HG03095 (cell line): Measurements from ENCODE around the gene TNS3.

Experiments
- ATAC-seq: cut with Tn5 transposase; IDR thresholded peaks from one replicate; pipeline ENCODE4 v1.9.1; 2021; ENCODE audit warnings: moderate library complexity; ENCODE audit not compliant: unreplicated experiment

Gene TNS3

GRCh38 chr7:47568547-47568946 lies 13.4 kb downstream of the TNS3 start:
- no peak for ATAC-seq

- ATAC-seq, result no peak
Observed at GRCh38 chr7:47568056-47568455, 13.9 kb downstream of the TNS3 start.

DNA sequence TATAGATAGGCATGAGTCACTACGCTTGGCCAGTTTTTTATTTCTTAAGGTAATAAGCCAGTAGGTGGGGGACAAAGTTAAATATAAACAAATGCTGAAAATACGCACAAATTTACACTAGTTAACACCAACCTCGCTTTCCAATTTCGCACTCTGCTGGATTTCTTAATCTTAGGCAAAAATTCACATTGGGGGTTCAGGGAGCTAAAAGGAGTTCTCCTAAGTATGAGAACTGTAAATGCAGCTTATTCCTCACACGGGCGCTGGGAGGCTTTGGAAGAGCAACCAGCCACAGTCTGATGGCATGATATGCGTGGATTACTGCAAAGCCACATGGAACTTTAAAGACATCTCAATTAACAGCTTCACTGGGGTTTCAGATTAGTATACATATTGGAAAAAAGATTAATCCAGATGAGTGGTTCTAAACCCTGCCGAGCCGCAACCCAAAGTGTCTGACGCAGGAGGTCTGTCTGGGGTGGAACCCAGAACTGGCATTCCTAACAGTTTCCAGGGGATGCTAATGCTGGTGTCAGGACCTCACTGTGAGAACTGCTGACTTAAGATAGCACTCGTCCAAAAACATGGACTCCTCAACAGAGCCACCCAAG lies 16.2 kb downstream of the TNS3 start:
- ATAC-seq, result no peak

DNA sequence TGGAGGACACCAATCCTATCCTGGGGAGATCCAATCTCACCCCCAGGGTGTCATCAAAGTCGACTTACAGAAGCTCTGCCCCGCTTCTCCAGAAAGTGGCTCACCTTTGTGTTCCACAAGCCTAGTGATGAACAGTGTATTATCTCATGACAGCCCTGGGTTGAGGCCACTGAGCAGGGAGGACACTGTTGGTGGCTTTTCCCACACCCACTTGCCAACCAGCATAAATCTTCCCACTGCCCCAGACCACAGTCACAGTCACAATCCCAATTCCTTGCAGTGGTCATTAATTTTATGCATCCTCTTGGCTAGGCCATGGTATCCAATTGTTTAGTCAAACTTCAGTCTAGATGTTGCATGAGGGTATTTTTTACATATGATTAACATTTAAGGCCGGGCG lies 18.4 kb downstream of the TNS3 start:
- ATAC-seq, result no peak

DNA sequence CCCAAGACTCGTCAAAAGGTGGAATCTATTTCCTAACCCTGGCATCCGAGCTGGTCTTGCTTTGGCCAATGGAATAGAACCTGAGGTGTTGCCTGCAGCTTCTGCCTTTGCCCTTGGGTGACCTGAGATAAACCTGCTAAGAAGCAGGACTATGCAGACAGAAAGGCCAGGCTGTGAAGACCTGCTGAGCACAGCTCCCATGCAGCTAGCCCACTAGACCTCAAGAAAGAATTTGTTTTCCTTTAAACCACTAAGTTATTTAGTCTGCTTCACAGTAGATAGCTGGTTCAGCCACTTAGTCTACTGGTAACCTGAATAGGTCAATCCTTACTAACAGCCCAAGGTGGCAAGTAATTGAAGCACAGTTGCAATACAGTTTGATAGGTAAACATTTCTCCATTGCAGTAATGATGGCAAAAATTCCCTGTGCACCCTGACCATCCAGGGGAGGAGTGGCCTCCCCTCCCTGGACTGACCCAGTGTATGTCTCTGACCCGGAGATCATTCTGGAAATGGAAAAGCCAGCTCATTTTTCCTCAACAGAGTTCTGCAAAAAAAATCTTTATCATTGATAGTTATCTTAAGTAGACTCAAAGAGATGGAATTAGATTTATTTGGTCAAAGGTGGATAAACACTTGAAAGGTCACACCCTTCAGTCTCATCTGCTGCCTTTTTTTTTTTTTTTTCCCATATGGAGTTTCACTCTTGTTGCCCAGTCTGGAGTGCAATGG lies 20.0 kb downstream of the TNS3 start:
- no peak for ATAC-seq

DNA sequence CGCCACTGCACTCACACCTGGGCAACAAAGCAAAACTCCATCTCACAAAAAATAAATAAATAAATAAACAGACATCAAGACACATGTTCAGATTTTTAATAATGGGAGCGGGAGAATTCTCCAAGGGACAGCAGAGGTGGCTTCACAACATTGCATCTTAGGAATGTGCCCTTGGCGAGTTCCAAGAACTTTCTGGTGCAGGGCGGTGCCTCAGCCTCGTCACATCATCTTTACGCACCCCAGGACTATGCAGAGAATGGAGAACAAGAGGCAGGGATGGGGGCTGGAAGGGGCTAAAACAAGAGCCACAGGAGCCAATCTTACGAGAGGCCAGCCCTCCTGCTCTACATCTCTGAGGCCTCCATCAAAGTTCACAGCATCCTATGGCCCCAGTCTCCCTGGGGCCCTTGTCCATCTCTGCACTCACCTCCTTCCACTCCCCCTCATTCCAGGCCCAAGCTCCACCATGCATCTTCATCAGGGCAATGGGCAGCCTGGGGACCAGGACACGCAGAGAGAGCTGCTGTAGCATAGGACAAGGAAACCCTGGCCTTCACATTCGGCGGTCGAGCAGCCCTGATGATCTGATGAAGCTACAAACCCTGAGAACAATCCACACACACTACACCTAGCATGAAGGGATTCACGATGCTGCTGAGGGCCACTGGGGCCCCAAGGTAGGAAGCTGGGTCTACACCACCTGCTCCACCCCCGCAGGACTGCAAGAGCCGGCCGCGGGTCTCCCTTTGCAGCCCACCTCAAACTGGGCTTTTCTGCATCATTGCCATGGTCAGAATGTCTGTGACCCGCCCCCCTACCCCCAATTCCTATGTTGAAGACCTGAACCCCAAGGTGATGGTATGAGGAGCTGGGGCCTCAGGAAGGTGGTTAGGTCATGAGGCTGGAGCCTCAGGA lies 22.3 kb downstream of the TNS3 start:
- no peak for ATAC-seq

DNA sequence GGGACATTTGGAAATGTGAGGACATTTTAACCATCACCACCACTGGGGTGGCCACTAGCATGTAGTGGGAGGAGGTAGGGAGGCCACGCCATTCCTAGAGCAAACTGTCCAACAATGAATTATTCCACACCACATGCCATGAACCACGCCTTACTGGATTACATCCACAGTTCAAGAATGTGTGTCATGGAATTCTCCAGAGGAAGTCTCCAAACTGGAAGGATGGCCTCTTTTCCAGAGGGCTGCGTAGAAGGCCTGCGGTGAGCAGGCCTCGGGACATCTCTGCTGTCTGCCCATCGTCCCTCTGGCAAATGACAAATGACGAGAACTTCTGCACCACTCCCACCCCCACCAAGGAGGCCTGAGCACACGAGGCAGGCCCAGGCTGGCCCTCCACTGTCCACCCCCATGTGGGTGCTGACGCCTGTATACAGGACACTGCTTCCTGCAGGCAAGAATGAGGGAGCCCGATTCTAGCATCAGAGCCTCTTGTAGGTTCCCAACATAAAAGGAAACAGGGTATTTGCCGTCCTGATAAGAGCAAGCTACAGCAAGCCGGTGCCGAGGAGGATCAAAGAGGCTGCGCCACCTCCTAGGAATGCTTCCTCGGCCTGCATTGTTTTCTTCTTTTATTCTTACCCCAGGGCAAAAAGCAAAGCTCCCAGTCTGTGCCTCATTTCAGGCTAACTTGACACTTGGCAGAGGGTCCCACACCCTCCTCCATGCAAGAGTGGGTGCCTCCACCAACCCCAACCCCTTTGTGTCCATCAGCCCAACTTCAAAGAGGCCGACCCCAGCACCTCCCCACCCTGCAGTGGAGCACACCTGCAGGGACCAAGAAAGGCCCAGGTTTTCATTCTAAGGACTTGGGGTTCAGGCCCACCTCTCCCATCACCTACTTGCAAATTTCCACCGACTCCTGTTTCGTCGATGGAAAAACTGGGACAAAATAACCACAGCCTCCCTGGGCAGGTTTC lies 23.9 kb downstream of the TNS3 start:
- no peak for ATAC-seq

DNA sequence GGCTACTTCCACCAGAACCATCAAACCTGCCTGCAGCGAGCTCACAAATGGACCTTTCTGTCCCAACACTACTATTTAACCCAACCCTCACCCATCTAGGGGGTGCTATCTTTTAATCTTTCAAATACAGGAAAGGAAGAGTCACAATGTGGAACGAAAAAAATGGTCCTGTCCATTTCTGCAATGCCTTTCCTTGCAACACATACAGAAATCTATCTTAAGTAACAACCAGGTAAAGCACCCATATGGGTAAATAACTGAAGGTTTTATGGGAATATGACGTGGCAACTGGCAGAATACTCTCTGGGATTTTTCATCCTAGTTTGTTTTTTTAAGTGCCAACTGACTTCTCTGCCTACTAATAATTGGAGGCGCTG lies 24.6 kb downstream of the TNS3 start:
- no peak for ATAC-seq

- ATAC-seq, result no peak
Observed at GRCh38 chr7:47556511-47557180, 25.3 kb downstream of the TNS3 start.

- no peak for ATAC-seq
Observed at GRCh38 chr7:47553309-47553708, 28.6 kb downstream of the TNS3 start.

GRCh38 chr7:47552621-47553020 lies 29.3 kb downstream of the TNS3 start:
- ATAC-seq, result peak; percentile 97

DNA sequence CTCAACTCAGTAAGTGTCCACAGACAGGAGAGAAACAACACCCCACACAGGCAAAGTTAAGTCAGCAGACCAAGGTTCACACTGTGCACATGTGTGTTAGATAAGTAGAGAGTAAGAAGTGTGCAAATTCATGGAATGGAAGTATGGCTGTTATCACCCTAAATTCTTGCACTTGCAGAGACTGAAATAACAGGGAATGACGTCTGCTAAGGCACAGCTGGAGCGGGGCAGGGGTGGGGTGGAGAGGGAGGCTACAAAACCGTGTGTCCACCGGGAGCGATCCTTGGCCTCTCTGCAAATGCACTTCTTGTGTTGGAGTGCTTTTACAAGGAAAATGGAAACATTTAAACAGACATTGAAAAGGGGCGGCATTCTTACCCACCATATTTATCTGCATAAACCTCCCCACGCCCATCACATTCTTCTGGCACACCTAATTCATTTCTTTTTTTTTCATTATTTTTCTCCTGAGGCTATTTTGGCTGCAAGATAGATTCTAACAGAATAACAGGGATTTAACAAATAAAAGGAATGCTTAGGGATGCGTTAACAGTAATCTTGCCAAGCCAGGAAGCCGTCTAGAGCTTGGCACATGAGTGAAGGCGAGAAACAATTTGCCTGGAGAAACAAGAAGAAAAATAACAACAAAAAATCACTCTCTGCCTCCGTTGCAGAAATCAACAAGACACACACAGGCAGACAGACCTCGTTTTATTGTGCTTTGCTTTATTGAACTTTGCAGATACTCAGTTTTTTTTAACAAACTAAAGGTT lies 30.1 kb downstream of the TNS3 start:
- no peak for ATAC-seq

DNA sequence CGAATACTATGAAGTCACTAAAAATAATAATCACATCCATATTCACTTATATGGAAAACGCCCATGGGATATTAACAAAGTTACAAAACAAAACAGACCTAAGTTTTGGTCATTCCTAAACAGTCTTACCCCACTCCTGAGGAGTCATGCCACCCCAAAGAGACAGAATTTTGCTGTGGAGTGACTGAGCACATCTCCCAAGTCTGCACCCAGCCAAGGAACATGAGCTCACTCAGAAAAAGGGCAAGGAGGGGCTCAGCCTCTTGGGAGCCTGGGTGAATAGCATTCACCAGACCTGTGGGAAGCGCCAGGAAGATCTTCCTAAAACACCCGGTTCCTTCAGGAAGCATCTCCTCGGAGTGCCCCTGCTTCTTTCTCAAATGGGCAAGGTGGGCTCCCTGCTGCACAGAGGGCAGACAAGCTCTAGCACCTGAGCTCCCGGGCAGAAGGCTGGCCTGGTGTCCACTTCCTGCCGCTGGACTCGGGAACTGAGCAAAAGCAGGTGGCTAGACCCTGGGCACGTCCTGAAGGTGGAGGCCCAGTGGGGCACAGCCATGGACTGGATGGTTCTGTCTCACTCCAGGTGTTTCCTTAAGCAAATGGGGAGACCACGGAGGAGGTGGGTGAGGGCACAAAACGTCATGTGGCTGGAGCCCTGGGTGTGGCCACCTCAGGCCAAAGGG lies 31.0 kb downstream of the TNS3 start:
- ATAC-seq, result no peak

GRCh38 chr7:47549916-47550315 lies 32.0 kb downstream of the TNS3 start:
- ATAC-seq, result no peak

DNA sequence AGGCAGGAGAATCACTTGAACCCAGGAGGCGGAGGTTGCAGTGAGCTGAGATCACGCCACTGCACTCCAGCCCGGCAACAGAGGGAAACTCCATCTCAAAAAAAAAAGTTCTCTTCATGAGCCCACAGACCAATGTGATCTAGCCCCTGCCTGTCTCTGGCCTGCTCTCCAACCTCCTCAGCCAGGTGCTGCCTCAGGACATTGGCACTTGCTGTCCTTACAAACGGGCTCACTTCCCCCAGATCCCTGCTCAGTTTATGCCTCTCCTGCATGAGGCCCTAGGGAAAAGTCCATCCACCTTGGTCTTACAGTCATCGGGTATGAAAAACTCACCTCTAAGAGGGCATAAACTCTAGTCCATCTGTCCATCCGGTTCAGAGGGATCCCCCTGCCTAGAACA lies 32.5 kb downstream of the TNS3 start:
- ATAC-seq, result no peak

GRCh38 chr7:47548546-47548945 lies 33.4 kb downstream of the TNS3 start:
- ATAC-seq, result no peak

DNA sequence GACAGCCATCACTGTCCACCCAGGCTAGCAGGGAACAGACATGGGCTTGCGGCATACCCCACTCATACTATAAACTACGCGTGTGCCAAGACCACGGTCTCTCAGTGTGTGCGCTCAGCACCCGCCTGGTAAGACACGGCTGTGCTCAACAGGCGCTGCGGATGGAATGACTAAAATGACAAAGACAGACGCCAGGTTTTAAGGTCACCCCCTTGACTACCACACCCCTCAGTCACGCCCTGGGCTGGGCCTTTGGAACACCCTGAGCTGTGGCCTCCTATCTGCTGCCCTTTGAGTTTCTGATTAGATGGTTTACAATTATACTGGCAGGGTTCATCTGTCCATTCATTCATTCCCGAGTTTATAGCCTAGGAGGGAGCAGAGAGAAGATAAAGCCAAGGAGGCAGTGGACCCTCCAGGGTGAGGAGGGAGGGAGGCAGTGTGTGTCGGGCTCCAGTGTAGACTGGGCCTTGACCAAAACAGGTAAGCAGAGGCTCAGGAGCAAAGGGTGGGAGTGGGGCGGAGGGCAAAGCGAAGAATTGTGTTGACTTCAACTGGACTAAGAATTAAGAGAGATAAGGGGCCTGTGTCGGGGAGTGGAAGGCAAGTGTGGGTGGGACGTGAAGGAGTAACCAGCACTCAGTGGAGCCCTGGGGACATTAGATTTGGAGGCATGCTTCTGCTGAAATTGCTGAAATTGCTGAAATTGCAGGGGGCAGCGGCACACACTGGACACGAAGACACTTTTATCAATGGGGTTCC lies 35.0 kb downstream of the TNS3 start:
- no peak for ATAC-seq

GRCh38 chr7:47546171-47546570 lies 35.7 kb downstream of the TNS3 start:
- ATAC-seq, result no peak
